IMR-90 (cell line): Measurements from ENCODE around the gene MINDY3. TPM values are rescaled to one million over a fixed set of nuclear protein-coding genes. Genes with fewer than 3 reads are reported as not detected.

Experiments
- ATAC-seq: fragments of 200-7000 bp; cut with Tn5 transposase; 2 replicates; pipeline ENCODE4 v1.9.1; 2020; ENCODE audit warnings: low read depth, mild to moderate bottlenecking, moderate library complexity
- BruUV-seq: library from RNA; stranded (reverse); fragments of 400-500 nt; replicated peaks from 2 replicates; lab custom pipeline; 2021; lab: Mats Ljungman, UMichigan
- CTCF ChIA-PET: fragments of 300-600 bp; formaldehyde crosslinking; extraction: SDS; loops from one replicate; lab custom pipeline; 2021; ENCODE audit warnings: antibody characterized with exemption; lab: Yijun Ruan, JAX
- POLR2A ChIA-PET: fragments of 300-600 bp; sonication (Branson Sonifier 250); formaldehyde crosslinking; loops from one replicate; lab custom pipeline; 2022; ENCODE audit warnings: antibody characterized with exemption; ENCODE audit not compliant: unreplicated experiment; lab: Charles Lee
- DNase-seq: peaks from one replicate; pipeline ENCODE4 v3.0.0; 2013
- H2AFZ ChIP-seq: replicated peaks from 2 replicates; pipeline ENCODE3; 2013; ENCODE audit warnings: low read length, mild to moderate bottlenecking; ENCODE audit not compliant: poor library complexity
- H2AK5ac ChIP-seq: 2 replicates; pipeline ENCODE4 v1.6.1; 2013; ENCODE audit warnings: low read depth, low read length, inconsistent platforms
- H2AK9ac ChIP-seq: replicated peaks from 2 replicates; pipeline ENCODE3; 2013; ENCODE audit warnings: mild to moderate bottlenecking, low read depth, low read length, moderate library complexity; ENCODE audit not compliant: poor library complexity
- H2BK120ac ChIP-seq: 2 replicates; pipeline ENCODE4 v1.6.1; 2013; ENCODE audit warnings: low read depth, low read length, inconsistent platforms
- H2BK15ac ChIP-seq: 3 replicates; pipeline ENCODE4 v1.6.1; 2013; ENCODE audit warnings: low read depth, low read length, inconsistent platforms
- H2BK20ac ChIP-seq: 2 replicates; pipeline ENCODE4 v1.6.1; 2013; ENCODE audit warnings: low read depth, mild to moderate bottlenecking, inconsistent platforms, low read length, moderate library complexity
- H2BK5ac ChIP-seq: 2 replicates; pipeline ENCODE4 v1.6.1; 2013; ENCODE audit warnings: mild to moderate bottlenecking, low read depth, low read length, inconsistent platforms; ENCODE audit not compliant: poor library complexity, severe bottlenecking
- H3K14ac ChIP-seq: replicated peaks from 2 replicates; pipeline ENCODE4 v1.6.1; 2013; ENCODE audit warnings: low read depth, low read length, inconsistent platforms
- H3K18ac ChIP-seq: 2 replicates; pipeline ENCODE4 v1.6.1; 2013; ENCODE audit warnings: low read depth, low read length, control low read depth
- H3K23ac ChIP-seq: 2 replicates; pipeline ENCODE4 v1.6.1; 2013; ENCODE audit warnings: low read depth, low read length, inconsistent platforms
- H3K27ac ChIP-seq: 2 replicates; pipeline ENCODE4 v1.5.1; 2013; ENCODE audit warnings: mild to moderate bottlenecking, control low read depth, low read length; ENCODE audit not compliant: insufficient read depth
- H3K27me3 ChIP-seq: 2 replicates; pipeline ENCODE4 v1.6.1; 2013; ENCODE audit warnings: low read length; ENCODE audit not compliant: control insufficient read depth, insufficient read depth
- H3K36me3 ChIP-seq: 2 replicates; pipeline ENCODE4 v1.6.1; 2013; ENCODE audit warnings: low read length, mixed read lengths; ENCODE audit not compliant: control insufficient read depth, insufficient read depth
- H3K4ac ChIP-seq: 2 replicates; pipeline ENCODE4 v1.6.1; 2013; ENCODE audit warnings: low read depth, low read length, inconsistent platforms
- H3K4me1 ChIP-seq: 2 replicates; pipeline ENCODE4 v1.6.1; 2013; ENCODE audit warnings: low read length, mixed read lengths; ENCODE audit not compliant: control insufficient read depth, insufficient read depth
- H3K4me2 ChIP-seq: 2 replicates; pipeline ENCODE4 v1.6.1; 2013; ENCODE audit warnings: low read depth, mild to moderate bottlenecking, control low read depth, low read length, moderate library complexity
- H3K4me3 ChIP-seq: 2 replicates; pipeline ENCODE4 v1.5.1; 2013; ENCODE audit warnings: low read depth, mild to moderate bottlenecking, control low read depth, low read length, moderate library complexity; ENCODE audit not compliant: insufficient read depth
- H3K56ac ChIP-seq: 2 replicates; pipeline ENCODE4 v1.6.1; 2013; ENCODE audit warnings: low read length, inconsistent platforms; ENCODE audit not compliant: insufficient read depth; ENCODE audit errors: extremely low read depth
- H3K79me1 ChIP-seq, 2 experiments: 2 replicates each; pipeline ENCODE4 v1.6.1; 2013; ENCODE audit warnings: low read length in 2 of 2, inconsistent platforms in 1 of 2, low read depth in 1 of 2
- H3K9ac ChIP-seq: 2 replicates; pipeline ENCODE4 v1.6.1; 2013; ENCODE audit warnings: low read depth, low read length, control low read depth
- H3K9me1 ChIP-seq: 2 replicates; pipeline ENCODE4 v1.6.1; 2013; ENCODE audit warnings: low read length, inconsistent platforms; ENCODE audit not compliant: insufficient read depth
- H3K9me3 ChIP-seq: 2 replicates; pipeline ENCODE4 v1.6.1; 2013; ENCODE audit warnings: low read length; ENCODE audit not compliant: control insufficient read depth, insufficient read depth
- H4K20me1 ChIP-seq: 2 replicates; pipeline ENCODE4 v1.6.1; 2013; ENCODE audit warnings: low read length, inconsistent platforms; ENCODE audit not compliant: insufficient read depth
- H4K5ac ChIP-seq: 2 replicates; pipeline ENCODE4 v1.6.1; 2013; ENCODE audit warnings: mild to moderate bottlenecking, low read depth, low read length, control low read depth
- H4K8ac ChIP-seq, 2 experiments: 2 replicates each; pipeline ENCODE4 v1.6.1; 2013; ENCODE audit warnings: low read depth in 2 of 2, low read length in 2 of 2, control low read depth in 1 of 2, inconsistent platforms in 1 of 2
- H4K91ac ChIP-seq: 2 replicates; pipeline ENCODE4 v1.6.1; 2013; ENCODE audit warnings: low read depth, low read length, inconsistent platforms; ENCODE audit not compliant: insufficient read depth
- BHLHE40 ChIP-seq: fragments of 150-350 bp; IDR thresholded peaks from 2 replicates; pipeline ENCODE4 v1.6.1; 2016; ENCODE audit warnings: mild to moderate bottlenecking, low read depth, low read length
- CEBPB ChIP-seq: IDR thresholded peaks from 2 replicates; pipeline ENCODE4 v1.6.1; 2012; ENCODE audit warnings: low read depth, low read length, improper control_type of control experiment
- CHD1 ChIP-seq: IDR thresholded peaks from 2 replicates; pipeline ENCODE4 v1.6.1; 2012; ENCODE audit warnings: low read depth, low read length, improper control_type of control experiment
- FOS ChIP-seq: fragments of 150-350 bp; IDR thresholded peaks from 2 replicates; pipeline ENCODE4 v1.6.1; 2016; ENCODE audit warnings: low read depth, low read length
- MAFK ChIP-seq: IDR thresholded peaks from 2 replicates; pipeline ENCODE4 v1.6.1; 2012; ENCODE audit warnings: low read depth, low read length, improper control_type of control experiment
- MAZ ChIP-seq: IDR thresholded peaks from 2 replicates; pipeline ENCODE4 v1.6.1; 2012; ENCODE audit warnings: low read depth, mild to moderate bottlenecking, low read length, improper control_type of control experiment, moderate library complexity, borderline replicate concordance
- MXI1 ChIP-seq: IDR thresholded peaks from 2 replicates; pipeline ENCODE4 v1.6.1; 2012; ENCODE audit warnings: low read depth, mild to moderate bottlenecking, low read length, moderate library complexity, borderline replicate concordance
- NFE2L2 ChIP-seq: fragments of 150-350 bp; IDR thresholded peaks from 2 replicates; pipeline ENCODE4 v1.6.1; 2016; ENCODE audit warnings: low read depth, mild to moderate bottlenecking, low read length
- POLR2A ChIP-seq: IDR thresholded peaks from 2 replicates; pipeline ENCODE4 v1.6.1; 2012; ENCODE audit warnings: mild to moderate bottlenecking, low read depth, low read length
- RAD21 ChIP-seq: IDR thresholded peaks from 2 replicates; pipeline ENCODE4 v1.6.1; 2012; ENCODE audit warnings: low read length, improper control_type of control experiment
- RCOR1 ChIP-seq: IDR thresholded peaks from 2 replicates; pipeline ENCODE4 v1.6.1; 2012; ENCODE audit warnings: mild to moderate bottlenecking, low read length, improper control_type of control experiment; ENCODE audit not compliant: insufficient replicate concordance
- RFX5 ChIP-seq: IDR thresholded peaks from 2 replicates; pipeline ENCODE4 v1.8.0; 2012; ENCODE audit warnings: low read depth, mild to moderate bottlenecking, low read length, moderate library complexity
- SMC3 ChIP-seq: fragments of 150-350 bp; IDR thresholded peaks from 2 replicates; pipeline ENCODE4 v1.6.1; 2016; ENCODE audit warnings: low read depth, mild to moderate bottlenecking, antibody characterized with exemption, low read length, moderate library complexity
- WGBS, 2 experiments: methylation state at CpG; one replicate each; pipeline versions ENCODE4 v1.1.5 to v1.1.7; 2013; ENCODE audit warnings: missing lambda C conversion rate in 2 of 2; ENCODE audit not compliant: insufficient read length in 1 of 2; ENCODE audit errors: extremely low coverage in 2 of 2; 5-methylcytosine and 5-hydroxymethylcytosine counted together
- dilution Hi-C: fragments of 300-500 bp; cut with HindIII; formaldehyde crosslinking; loops from one replicate; pipeline ENCODE4 v1.14.3; 2018; ENCODE audit warnings: low sequenced_read_pairs; ENCODE audit not compliant: unreplicated experiment
- in situ Hi-C: fragments of 300-500 bp; cut with MboI; formaldehyde crosslinking; loops from 3 replicates; pipeline ENCODE4 v1.14.3; 2019; ENCODE audit warnings: low sequenced_read_pairs, inconsistent platforms, mixed read lengths
- intact Hi-C: fragments of 100-400 bp; cut with micrococcal nuclease; formaldehyde crosslinking; loops from 2 replicates; pipeline ENCODE4 v1.10.0; 2022
- polyA plus RNA-seq, 3 experiments: library from polyadenylated mRNA; depleted of rRNA; stranded (reverse); fragments of >200 nt; gene quantifications; 2 replicates each; pipeline ENCODE4 v1.2.3, GENCODE V29; 2012; ENCODE audit warnings: low replicate concordance in 1 of 3
- total RNA-seq: library from RNA; depleted of rRNA; stranded (reverse); fragments of >200 nt; gene quantifications from 2 replicates; pipeline ENCODE4 v1.2.3, GENCODE V29; 2012
- TF ChIP-seq, protein P1 (sequence below): fragments of 150-350 bp; IDR thresholded peaks from 2 replicates; pipeline ENCODE4 v1.6.1; 2017; ENCODE audit warnings: mild to moderate bottlenecking, antibody characterized with exemption, low read length, low read depth
- TF ChIP-seq, protein P2 (sequence below): conservative IDR thresholded peaks from 2 replicates; pipeline ENCODE4 v1.5.1; 2012; ENCODE audit warnings: mild to moderate bottlenecking, low read depth, low read length, improper control_type of control experiment
- TF ChIP-seq, protein P3 (sequence below): fragments of 150-350 bp; IDR thresholded peaks from 2 replicates; pipeline ENCODE4 v1.6.1; 2016; ENCODE audit warnings: low read depth, mild to moderate bottlenecking, low read length, moderate library complexity, borderline replicate concordance

The MINDY3 gene
- total and polyA plus RNA-seq, 2 of the 4 experiments (the other 2 are of a cell fraction), result 13.9 to 14.5 TPM

DNA sequence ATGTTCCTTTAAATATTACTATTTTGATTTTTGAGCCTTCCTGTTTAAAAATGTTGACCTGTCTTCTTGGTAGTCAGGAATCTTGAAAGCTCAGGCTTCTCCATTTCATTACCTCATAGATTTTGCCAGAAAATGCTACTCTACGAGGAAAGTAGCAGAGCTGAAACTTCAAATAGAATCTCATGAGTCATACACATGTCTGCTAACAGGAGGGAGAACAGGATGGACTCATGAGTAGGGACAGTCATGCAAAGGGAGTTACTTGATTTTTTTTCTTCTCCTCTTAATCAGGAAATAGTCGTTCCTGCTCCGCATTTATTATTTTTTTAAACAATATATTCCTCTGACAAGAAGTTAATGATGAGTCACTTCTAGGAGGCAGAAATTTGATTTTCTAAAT, 37.0 kb upstream of the MINDY3 start:
- dilution Hi-C loops (no loop called here), intact Hi-C loops (no loop called here), in situ Hi-C loops (loop anchor here (25.0 kb wide), 1 partner anchor 1365 kb away; no protein-coding TSS in a partner anchor)
- no TSS peak for BruUV-seq
- no peak overlapping the region for H3K4me2 ChIP-seq
- no peaks in the 10 kb centered on the region for H3K4me1 ChIP-seq
- H3K36me3 ChIP-seq, result no peaks in the 10 kb centered on the region
- H3K9me1 ChIP-seq, result no peaks in the 10 kb centered on the region
- H3K56ac ChIP-seq, result no peak overlapping the region
- no peak overlapping the region for H2AFZ ChIP-seq
- no peaks in the 10 kb centered on the region for H4K20me1 ChIP-seq
- H4K8ac ChIP-seq, result no peak overlapping the region
- POLR2A ChIA-PET, result no interaction called here
- TF ChIP-seq RCOR1, result no peak
- TF ChIP-seq CHD1, result no peak
- TF ChIP-seq POLR2A, result no peak
- TF ChIP-seq MXI1, result no peak
- TF ChIP-seq, protein P1, sequence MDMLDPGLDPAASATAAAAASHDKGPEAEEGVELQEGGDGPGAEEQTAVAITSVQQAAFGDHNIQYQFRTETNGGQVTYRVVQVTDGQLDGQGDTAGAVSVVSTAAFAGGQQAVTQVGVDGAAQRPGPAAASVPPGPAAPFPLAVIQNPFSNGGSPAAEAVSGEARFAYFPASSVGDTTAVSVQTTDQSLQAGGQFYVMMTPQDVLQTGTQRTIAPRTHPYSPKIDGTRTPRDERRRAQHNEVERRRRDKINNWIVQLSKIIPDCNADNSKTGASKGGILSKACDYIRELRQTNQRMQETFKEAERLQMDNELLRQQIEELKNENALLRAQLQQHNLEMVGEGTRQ, result no peak
- no peak for TF ChIP-seq RFX5
- no peak for TF ChIP-seq RAD21
- no peak for TF ChIP-seq SMC3
- TF ChIP-seq NFE2L2, result no peak
- TF ChIP-seq MAZ, result no peak
- TF ChIP-seq, protein P2, sequence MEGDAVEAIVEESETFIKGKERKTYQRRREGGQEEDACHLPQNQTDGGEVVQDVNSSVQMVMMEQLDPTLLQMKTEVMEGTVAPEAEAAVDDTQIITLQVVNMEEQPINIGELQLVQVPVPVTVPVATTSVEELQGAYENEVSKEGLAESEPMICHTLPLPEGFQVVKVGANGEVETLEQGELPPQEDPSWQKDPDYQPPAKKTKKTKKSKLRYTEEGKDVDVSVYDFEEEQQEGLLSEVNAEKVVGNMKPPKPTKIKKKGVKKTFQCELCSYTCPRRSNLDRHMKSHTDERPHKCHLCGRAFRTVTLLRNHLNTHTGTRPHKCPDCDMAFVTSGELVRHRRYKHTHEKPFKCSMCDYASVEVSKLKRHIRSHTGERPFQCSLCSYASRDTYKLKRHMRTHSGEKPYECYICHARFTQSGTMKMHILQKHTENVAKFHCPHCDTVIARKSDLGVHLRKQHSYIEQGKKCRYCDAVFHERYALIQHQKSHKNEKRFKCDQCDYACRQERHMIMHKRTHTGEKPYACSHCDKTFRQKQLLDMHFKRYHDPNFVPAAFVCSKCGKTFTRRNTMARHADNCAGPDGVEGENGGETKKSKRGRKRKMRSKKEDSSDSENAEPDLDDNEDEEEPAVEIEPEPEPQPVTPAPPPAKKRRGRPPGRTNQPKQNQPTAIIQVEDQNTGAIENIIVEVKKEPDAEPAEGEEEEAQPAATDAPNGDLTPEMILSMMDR, result no peak
- TF ChIP-seq BHLHE40, result no peak
- no peak for TF ChIP-seq CEBPB
- TF ChIP-seq FOS, result no peak
- no peak for TF ChIP-seq MAFK
- TF ChIP-seq, protein P3, sequence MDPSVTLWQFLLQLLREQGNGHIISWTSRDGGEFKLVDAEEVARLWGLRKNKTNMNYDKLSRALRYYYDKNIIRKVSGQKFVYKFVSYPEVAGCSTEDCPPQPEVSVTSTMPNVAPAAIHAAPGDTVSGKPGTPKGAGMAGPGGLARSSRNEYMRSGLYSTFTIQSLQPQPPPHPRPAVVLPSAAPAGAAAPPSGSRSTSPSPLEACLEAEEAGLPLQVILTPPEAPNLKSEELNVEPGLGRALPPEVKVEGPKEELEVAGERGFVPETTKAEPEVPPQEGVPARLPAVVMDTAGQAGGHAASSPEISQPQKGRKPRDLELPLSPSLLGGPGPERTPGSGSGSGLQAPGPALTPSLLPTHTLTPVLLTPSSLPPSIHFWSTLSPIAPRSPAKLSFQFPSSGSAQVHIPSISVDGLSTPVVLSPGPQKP, result no peak
- no peak overlapping the region for H2BK5ac ChIP-seq
- no peak overlapping the region for H3K4me3 ChIP-seq
- H4K5ac ChIP-seq, result no peak overlapping the region
- H2AK5ac ChIP-seq, result no peak overlapping the region
- no peak overlapping the region for H3K27ac ChIP-seq
- no peak overlapping the region for H3K23ac ChIP-seq
- no peaks in the 10 kb centered on the region; the same call in 1 of the 2 replicates for H3K27me3 ChIP-seq
- no peak overlapping the region for H3K9ac ChIP-seq
- no peak overlapping the region for H2BK20ac ChIP-seq
- no peak overlapping the region for H3K14ac ChIP-seq
- H3K9me3 ChIP-seq, result no peaks in the 10 kb centered on the region
- no CpG with 5 or more reads among the region's 3 CpGs for WGBS, 2 experiments
- no peak overlapping the region for H4K91ac ChIP-seq
- no peak overlapping the region for H2AK9ac ChIP-seq
- H3K79me1 ChIP-seq, result no peaks in the 10 kb centered on the region
- CTCF ChIA-PET, result no interaction called here
- no peak overlapping the region for H3K4ac ChIP-seq
- peak; percentile 33 for DNase-seq
- no peak overlapping the region for H3K18ac ChIP-seq
- no peak for ATAC-seq
- no peak overlapping the region for H2BK120ac ChIP-seq
- H2BK15ac ChIP-seq, result no peak overlapping the region
